Kidney (tissue), 14 donors: ENCODE results near the gene LTBR. TPM values are rescaled to one million over a fixed set of nuclear protein-coding genes. Genes with fewer than 3 reads are reported as not detected.
A peak's percentile ranks its signal among the peaks of the same experiment; 100 is the strongest.

ENCODE experiments used
- DNase-seq, 5 donors: peaks; one replicate each; pipeline ENCODE4 v3.0.0-alpha.2; 2013 to 2020
- FAIRE-seq: peaks from 2 replicates; lab custom pipeline; 2012; peaks lifted over from hg19 to GRCh38; lab: Jason Lieb, UNC
- H3K27ac ChIP-seq, 2 donors: one replicate each; pipeline ENCODE4 v1.7.0; 2013; ENCODE audit warnings: low read depth in 2 of 2, low read length in 2 of 2, inconsistent platforms in 1 of 2
- H3K27me3 ChIP-seq: one replicate; pipeline ENCODE4 v1.7.1; 2013; ENCODE audit warnings: low read length, inconsistent platforms; ENCODE audit not compliant: control insufficient read depth, insufficient read depth
- H3K36me3 ChIP-seq, 3 donors: one replicate each; pipeline versions ENCODE4 v1.7.0 to v1.7.1; 2013; ENCODE audit warnings: low read length in 3 of 3, control low read depth in 1 of 3, inconsistent platforms in 1 of 3; ENCODE audit not compliant: insufficient read depth in 3 of 3, control insufficient read depth in 2 of 3
- H3K4me1 ChIP-seq, 3 donors: one replicate each; pipeline versions ENCODE4 v1.7.0 to v1.7.1; 2013; ENCODE audit warnings: low read length in 3 of 3, inconsistent platforms in 1 of 3, low read depth in 1 of 3; ENCODE audit not compliant: control insufficient read depth in 2 of 3, insufficient read depth in 2 of 3
- H3K4me3 ChIP-seq, 3 donors: one replicate each; pipeline versions ENCODE4 v1.7.0 to v1.8.1; 2013; ENCODE audit warnings: low read length in 3 of 3, control low read depth in 1 of 3, inconsistent platforms in 1 of 3
- H3K9ac ChIP-seq, 3 donors: one replicate each; pipeline versions ENCODE4 v1.7.0 to v1.7.1; 2013; ENCODE audit warnings: low read length in 3 of 3, control low read depth in 1 of 3, inconsistent platforms in 1 of 3
- H3K9me3 ChIP-seq, 3 donors: one replicate each; pipeline versions ENCODE4 v1.7.0 to v1.7.1; 2013; ENCODE audit warnings: low read length in 3 of 3, control low read depth in 1 of 3, inconsistent platforms in 1 of 3; ENCODE audit not compliant: control insufficient read depth in 2 of 3, insufficient read depth in 1 of 3
- intact Hi-C: fragments of 100-400 bp; cut with DNase I; formaldehyde crosslinking; loops from one replicate; pipeline ENCODE4 v1.11.1; 2022
- polyA plus RNA-seq: library from polyadenylated mRNA; stranded (reverse); fragments of 350-450 nt; fragmentation: Illumina TruSeq; extraction: RNeasy Lipid Tissue Mini Kit (QIAGEN cat#74804); gene quantifications from one replicate; pipeline ENCODE4 v1.2.3, GENCODE V29; 2014; ENCODE audit warnings: low read depth, low replicate concordance; ENCODE audit not compliant: insufficient read depth
- total RNA-seq: library from RNA; stranded (reverse); fragmentation: NEBNext Ultra II Directional; extraction: Animal tissue kit (Norgen Biotek cat#: 25700); gene quantifications from one replicate; pipeline ENCODE4 v1.2.1, GENCODE V29; 2021
- TF ChIP-seq, protein P1 (sequence below): IDR thresholded peaks from 3 replicates; pipeline ENCODE4 v1.5.1; 2012; ENCODE audit warnings: mild to moderate bottlenecking, moderate library complexity, borderline replicate concordance; ENCODE audit not compliant: insufficient read depth; ENCODE audit errors: extremely low read depth
- donor health status: control.
- donor health status: control.
- donor health status: control.
- donor health status: control.
- donor health status: control.
- donor health status: DM: yes; HTN: yes; CAD: no.
- donor health status: Normal renal cell carcinoma (clear cell type).

LTBR gene
- total and polyA plus RNA-seq, 2 donors from 2014 or later: 77.8 to 114 TPM

DNA sequence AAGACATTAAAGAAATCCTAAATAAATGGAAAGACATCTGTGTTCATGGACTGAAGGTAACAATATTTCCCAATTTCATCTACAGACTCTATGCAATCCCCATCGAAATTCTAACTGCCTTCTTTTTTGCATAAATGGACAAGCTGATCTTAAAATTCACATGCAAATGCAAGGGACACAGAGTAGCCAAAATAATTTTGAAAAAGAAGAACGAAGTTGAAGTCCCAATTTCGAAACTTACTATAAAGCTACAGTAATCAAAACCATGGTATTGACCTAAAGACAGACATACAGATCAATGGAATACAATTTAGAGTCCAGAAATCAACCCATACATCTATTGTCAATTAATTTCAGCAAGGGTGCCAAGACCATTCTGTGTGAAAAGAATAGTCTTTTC, 44.4 kb downstream of the LTBR start:
- H3K4me3 ChIP-seq: no peak overlapping the region
- H3K36me3 ChIP-seq: no peaks in the 10 kb centered on the region
- H3K9me3 ChIP-seq: no peaks in the 10 kb centered on the region
- peaks cover 4 to 16% (median 7%) of the 10 kb centered on the region in 3 donors for H3K4me1 ChIP-seq
- H3K27ac ChIP-seq: no peak overlapping the region
- no peak for DNase-seq
- intact Hi-C loops: no loop called here
- no peak overlapping the region for H3K9ac ChIP-seq
- TF ChIP-seq, protein P1, sequence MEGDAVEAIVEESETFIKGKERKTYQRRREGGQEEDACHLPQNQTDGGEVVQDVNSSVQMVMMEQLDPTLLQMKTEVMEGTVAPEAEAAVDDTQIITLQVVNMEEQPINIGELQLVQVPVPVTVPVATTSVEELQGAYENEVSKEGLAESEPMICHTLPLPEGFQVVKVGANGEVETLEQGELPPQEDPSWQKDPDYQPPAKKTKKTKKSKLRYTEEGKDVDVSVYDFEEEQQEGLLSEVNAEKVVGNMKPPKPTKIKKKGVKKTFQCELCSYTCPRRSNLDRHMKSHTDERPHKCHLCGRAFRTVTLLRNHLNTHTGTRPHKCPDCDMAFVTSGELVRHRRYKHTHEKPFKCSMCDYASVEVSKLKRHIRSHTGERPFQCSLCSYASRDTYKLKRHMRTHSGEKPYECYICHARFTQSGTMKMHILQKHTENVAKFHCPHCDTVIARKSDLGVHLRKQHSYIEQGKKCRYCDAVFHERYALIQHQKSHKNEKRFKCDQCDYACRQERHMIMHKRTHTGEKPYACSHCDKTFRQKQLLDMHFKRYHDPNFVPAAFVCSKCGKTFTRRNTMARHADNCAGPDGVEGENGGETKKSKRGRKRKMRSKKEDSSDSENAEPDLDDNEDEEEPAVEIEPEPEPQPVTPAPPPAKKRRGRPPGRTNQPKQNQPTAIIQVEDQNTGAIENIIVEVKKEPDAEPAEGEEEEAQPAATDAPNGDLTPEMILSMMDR: no peak
- no peak for FAIRE-seq
- H3K27me3 ChIP-seq: no peaks in the 10 kb centered on the region

- Histone ChIP-seq H3K4me1 (peaks cover 3 to 12% (median 4%) of the 10 kb centered on the region in 3 donors), H3K27me3 (no peaks in the 10 kb centered on the region), H3K9me3 (no peaks in the 10 kb centered on the region), H3K4me3 (peak overlapping the region; percentile 26 to 55 (median 46)), H3K9ac (peak overlapping the region in 2 of 3 donors; percentile 16 to 25), H3K36me3 (no peaks in the 10 kb centered on the region), H3K27ac (peak overlapping the region in 1 of 2 donors; percentile 65)
- FAIRE-seq (no peak), DNase-seq (peak; percentile 54 to 90 (median 76))
- TF ChIP-seq, protein P1: no peak
- intact Hi-C loops: no loop called here
Observed at GRCh38 chr12:6430124-6430989, 46.4 kb downstream of the LTBR start.

GRCh38 chr12:6432991-6433390, 49.0 kb downstream of the LTBR start:
- Histone ChIP-seq H3K4me1 (peaks cover 3 to 12% (median 4%) of the 10 kb centered on the region in 3 donors), H3K27ac (no peak overlapping the region), H3K36me3 (no peaks in the 10 kb centered on the region), H3K27me3 (no peaks in the 10 kb centered on the region), H3K4me3 (no peak overlapping the region), H3K9me3 (no peaks in the 10 kb centered on the region), H3K9ac (no peak overlapping the region)
- DNase-seq (peak in 1 of 5 donors; percentile 2), FAIRE-seq (no peak)
- TF ChIP-seq, protein P1: no peak
- intact Hi-C loops: no loop called here
